Loucy (cell line): ENCODE results near the gene DUSP6.

Experiments used
- EZH2phosphoT487 ChIP-seq: fragments of 200-600 bp; IDR thresholded peaks from 2 replicates; pipeline ENCODE4 v1.6.1; 2018; ENCODE audit warnings: antibody characterized with exemption, mild to moderate bottlenecking, moderate library complexity, borderline replicate concordance
- TF ChIP-seq, protein P1 (sequence below): fragments of 200-600 bp; sonication (generic); conservative IDR thresholded peaks from 2 replicates; pipeline ENCODE4 v1.5.1; 2014; ENCODE audit warnings: mild to moderate bottlenecking, antibody characterized with exemption, low read length

DNA sequence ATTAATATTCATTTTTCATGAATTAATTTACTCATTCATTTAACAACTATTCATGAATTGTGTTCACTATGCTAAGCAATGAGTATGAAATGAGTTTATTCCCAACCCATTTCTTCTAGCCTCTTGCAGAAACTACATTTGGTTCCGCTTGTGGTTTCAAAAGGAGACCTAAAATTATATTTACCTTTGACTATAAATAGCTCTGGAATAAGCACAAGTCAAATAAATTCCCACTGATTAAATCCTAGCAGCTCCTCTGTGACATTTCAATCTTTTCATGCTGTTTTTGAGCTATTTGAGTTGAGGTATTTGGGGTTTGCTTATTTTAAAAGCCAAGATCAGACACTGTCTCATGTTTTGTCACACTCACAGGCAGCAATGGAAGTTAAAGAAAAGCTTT lies 46.9 kb downstream of the DUSP6 start:
- TF ChIP-seq, protein P1, sequence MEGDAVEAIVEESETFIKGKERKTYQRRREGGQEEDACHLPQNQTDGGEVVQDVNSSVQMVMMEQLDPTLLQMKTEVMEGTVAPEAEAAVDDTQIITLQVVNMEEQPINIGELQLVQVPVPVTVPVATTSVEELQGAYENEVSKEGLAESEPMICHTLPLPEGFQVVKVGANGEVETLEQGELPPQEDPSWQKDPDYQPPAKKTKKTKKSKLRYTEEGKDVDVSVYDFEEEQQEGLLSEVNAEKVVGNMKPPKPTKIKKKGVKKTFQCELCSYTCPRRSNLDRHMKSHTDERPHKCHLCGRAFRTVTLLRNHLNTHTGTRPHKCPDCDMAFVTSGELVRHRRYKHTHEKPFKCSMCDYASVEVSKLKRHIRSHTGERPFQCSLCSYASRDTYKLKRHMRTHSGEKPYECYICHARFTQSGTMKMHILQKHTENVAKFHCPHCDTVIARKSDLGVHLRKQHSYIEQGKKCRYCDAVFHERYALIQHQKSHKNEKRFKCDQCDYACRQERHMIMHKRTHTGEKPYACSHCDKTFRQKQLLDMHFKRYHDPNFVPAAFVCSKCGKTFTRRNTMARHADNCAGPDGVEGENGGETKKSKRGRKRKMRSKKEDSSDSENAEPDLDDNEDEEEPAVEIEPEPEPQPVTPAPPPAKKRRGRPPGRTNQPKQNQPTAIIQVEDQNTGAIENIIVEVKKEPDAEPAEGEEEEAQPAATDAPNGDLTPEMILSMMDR = no peak
- TF ChIP-seq EZH2phosphoT487 = no peak
